ENCODE results near the gene NAA15.
"Not testable (repeated sequence)": the region's sequence is repeated elsewhere in the genome, so short reads cannot be mapped to it uniquely, and the experiment has no call there.

Gene NAA15

GRCh38 chr4:139299536-139299935 lies 1.8 kb upstream of the NAA15 start:
- no peak for DNase-seq

GRCh38 chr4:139300431-139301112 lies 733 bp upstream of the NAA15 start:
- DNase-seq, result no peak

- peak; percentile 16 to 48 for DNase-seq
These were observed 711 bp downstream of the NAA15 start, which contains the start of gene NDUFC1 for GRCh38 chr4:139301821-139302611. Gene NDUFC1, minus strand, starts transcription at chr4:139302477. Its CDS starts 6,679 bp downstream, at chr4:139295798.

GRCh38 chr4:139304920-139305319 lies 3.6 kb downstream of the NAA15 start:
- no peak for DNase-seq

- DNase-seq, result no peak
These were observed 10.6 kb downstream of the NAA15 start for GRCh38 chr4:139311909-139312308.

- no peak for DNase-seq
These were observed 11.4 kb downstream of the NAA15 start for GRCh38 chr4:139312552-139313332.

- not testable (repeated sequence) for DNase-seq
These were observed 12.1 kb downstream of the NAA15 start for GRCh38 chr4:139313414-139313813.

- DNase-seq, result no peak
These were observed 12.9 kb downstream of the NAA15 start for GRCh38 chr4:139314047-139314800.

GRCh38 chr4:139315221-139315675 lies 13.9 kb downstream of the NAA15 start:
- DNase-seq, result no peak

- DNase-seq, result no peak
These were observed 15.4 kb downstream of the NAA15 start for GRCh38 chr4:139316733-139317132.

GRCh38 chr4:139317635-139318034 lies 16.3 kb downstream of the NAA15 start:
- DNase-seq, result no peak

GRCh38 chr4:139319571-139319970 lies 18.3 kb downstream of the NAA15 start:
- no peak for DNase-seq

GRCh38 chr4:139322070-139322469 lies 20.8 kb downstream of the NAA15 start:
- not testable (repeated sequence) for DNase-seq

GRCh38 chr4:139322541-139322940 lies 21.2 kb downstream of the NAA15 start:
- DNase-seq, result not testable (repeated sequence)

- DNase-seq, result no peak
These were observed 23.3 kb downstream of the NAA15 start for GRCh38 chr4:139324620-139325019.

- DNase-seq, result peak in 1 of 2 experiments; percentile 1
These were observed 28.4 kb downstream of the NAA15 start for GRCh38 chr4:139329665-139330200.

- DNase-seq, result no peak
These were observed 29.0 kb downstream of the NAA15 start for GRCh38 chr4:139330283-139330682.

GRCh38 chr4:139331185-139331584 lies 29.9 kb downstream of the NAA15 start:
- DNase-seq, result no peak

GRCh38 chr4:139333046-139333445 lies 31.7 kb downstream of the NAA15 start:
- no peak for DNase-seq

- no peak for DNase-seq
These were observed 36.3 kb downstream of the NAA15 start for GRCh38 chr4:139337612-139338011.

GRCh38 chr4:139361301-139361700 lies 60.0 kb downstream of the NAA15 start:
- no peak for DNase-seq

GRCh38 chr4:139367421-139368090 lies 66.3 kb downstream of the NAA15 start:
- DNase-seq, result no peak
